Renal cortex interstitium (tissue), 11 donors: Measurements from ENCODE around the gene CDYL2. TPM values are rescaled to one million over a fixed set of nuclear protein-coding genes. Genes with fewer than 3 reads are reported as not detected.
"Not testable (repeated sequence)": the region's sequence is repeated elsewhere in the genome, so short reads cannot be mapped to it uniquely, and the experiment has no call there.

ENCODE experiments used
- DNase-seq, 11 donors: peaks; one replicate each; pipeline ENCODE4 v3.0.0-alpha.2; 2013; ENCODE audit warnings: low read depth in 9 of 11, low spot score in 4 of 11; ENCODE audit errors: extremely low read depth in 1 of 11
- polyA plus RNA-seq, 3 donors: library from polyadenylated mRNA; unstranded; fragments of 120-200 nt; gene quantifications; one replicate each; pipeline ENCODE4 v1.2.1, GENCODE V29; 2013; ENCODE audit not compliant: insufficient read length in 3 of 3

CDYL2 gene
- polyA plus RNA-seq, 3 donors, result 6.3 to 8.0 (median 7.7) TPM

GRCh38 chr16:80664786-80665185 is 139.6 kb downstream of the CDYL2 start:
- no peak for DNase-seq

GRCh38 chr16:80664226-80664625 is 140.2 kb downstream of the CDYL2 start:
- DNase-seq, result no peak

DNA sequence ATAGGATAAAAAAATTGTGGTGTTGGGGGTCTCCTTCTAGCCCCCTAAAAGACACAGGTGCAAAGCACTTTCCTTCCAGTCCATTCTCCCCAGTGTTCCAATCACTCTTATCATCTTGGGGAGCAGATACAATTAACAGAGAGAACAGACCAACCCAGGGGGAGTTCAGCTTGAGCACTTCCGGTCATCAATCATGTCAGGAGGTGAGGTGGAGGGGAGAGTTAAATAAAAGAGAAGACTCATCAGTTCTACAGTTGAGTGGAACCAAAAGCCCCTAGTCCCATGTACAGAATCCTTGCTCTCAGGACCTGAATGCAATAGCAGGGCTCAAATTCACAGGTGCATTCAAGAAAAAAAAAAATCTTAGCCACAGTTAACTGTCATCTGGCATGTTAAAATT is 141.3 kb downstream of the CDYL2 start:
- no peak for DNase-seq

DNA sequence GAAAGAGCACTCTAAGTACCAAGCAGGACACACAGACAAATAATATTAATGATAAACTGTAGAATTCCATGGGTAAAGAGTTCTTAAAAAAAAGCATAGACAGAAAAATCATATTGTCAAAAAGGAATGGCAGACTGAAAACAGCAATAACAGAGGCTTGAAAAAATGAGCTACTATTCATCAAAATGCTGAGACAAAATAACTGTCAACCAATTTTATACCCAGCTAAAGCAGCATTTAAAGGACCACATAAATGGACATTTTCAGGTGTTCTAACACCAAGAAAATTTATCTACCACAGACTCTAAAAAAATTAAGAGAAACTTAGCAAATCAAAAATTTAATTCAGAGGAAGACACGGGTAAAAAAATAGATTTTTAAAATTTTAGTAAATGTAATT is 144.5 kb downstream of the CDYL2 start:
- no peak for DNase-seq

- peak in 1 of 11 donors; percentile 4 for DNase-seq
Observed at GRCh38 chr16:80656711-80657150, 147.7 kb downstream of the CDYL2 start.

DNA sequence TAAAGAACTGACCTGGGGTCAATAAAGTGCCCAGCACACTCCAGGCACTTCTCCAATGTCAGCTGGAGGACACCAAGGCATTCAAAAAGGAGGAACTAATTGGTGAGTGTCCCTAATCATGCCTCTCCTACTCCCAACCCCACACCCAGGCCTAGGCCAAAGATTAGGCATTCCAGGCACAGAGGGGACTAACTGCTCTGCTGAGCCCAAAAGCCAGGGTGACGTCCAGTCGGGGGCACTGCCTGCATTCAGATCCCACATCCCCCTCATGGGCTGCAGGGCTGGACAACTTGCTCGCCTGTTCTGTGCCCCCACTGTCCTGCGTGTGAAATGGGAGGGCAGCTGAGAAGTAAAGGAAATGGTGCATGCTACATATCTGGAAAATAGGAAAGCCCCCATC is 148.2 kb downstream of the CDYL2 start:
- no peak for DNase-seq

GRCh38 chr16:80655751-80656150 is 148.6 kb downstream of the CDYL2 start:
- DNase-seq, result no peak

DNA sequence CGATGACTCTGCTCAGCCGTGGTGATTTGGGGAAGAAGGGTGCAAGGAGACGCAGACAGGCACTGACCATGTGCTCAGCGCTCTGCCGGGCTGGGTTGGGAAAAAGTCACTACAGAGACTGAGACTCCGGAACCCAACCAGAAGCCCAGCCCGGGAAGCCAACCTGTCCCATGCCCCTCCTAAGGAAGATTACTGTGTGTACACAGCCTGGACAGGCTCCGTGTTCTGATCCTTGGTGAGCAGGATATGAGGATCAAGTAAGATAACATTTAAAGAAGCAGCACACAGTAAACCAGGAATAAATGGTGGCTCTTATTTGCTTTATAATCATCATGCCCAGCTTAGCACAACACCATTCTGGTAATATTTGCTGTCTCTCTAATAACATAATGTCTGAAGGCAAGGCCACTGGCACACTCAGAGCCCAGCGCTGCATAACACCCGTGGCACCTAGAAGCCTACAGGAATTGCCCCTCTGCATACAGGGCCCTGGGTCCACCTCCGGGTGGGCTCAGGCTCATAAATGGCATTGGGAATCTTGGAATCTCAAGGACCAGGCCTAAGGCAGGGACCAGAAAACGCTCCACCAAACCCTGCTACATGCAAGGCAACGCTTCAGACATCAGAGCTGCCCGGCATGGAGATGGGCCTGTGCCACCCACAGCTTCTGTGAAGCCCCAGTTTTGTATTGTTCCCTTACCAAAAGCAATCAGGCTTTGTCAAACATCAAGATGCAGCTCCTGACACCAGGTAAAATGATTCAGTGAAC is 150.1 kb downstream of the CDYL2 start:
- peak in 1 of 11 donors; percentile 4 for DNase-seq

- peak in 10 of 11 donors; percentile 9 to 62 (median 44) for DNase-seq
Observed at GRCh38 chr16:80652441-80652840, 152.0 kb downstream of the CDYL2 start.

DNA sequence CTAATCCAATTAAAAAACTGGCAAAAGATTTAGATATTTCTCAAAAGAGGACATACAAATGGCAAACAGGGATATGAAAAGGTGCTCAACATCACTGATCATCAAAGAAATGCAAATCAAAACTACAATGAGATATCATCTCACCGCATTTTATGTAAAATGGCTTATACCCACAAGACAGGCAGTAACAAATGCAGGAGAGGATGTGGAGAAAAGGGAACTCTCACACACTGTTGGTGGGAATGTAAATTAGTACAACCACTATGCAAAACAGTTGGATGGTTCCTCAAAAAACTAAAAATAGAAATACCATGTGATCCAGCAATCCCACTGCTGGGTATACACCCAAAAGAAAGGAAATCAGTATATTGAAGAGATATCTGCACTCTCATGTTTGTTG is 154.1 kb downstream of the CDYL2 start:
- DNase-seq, result not testable (repeated sequence)

- no peak for DNase-seq
Observed at GRCh38 chr16:80640316-80640715, 164.1 kb downstream of the CDYL2 start.

- DNase-seq, result no peak
Observed at GRCh38 chr16:80639636-80640035, 164.8 kb downstream of the CDYL2 start.

GRCh38 chr16:80637621-80638020 is 166.8 kb downstream of the CDYL2 start:
- DNase-seq, result no peak

- DNase-seq, result no peak
Observed at GRCh38 chr16:80631581-80631980, 172.8 kb downstream of the CDYL2 start.

- DNase-seq, result no peak
Observed at GRCh38 chr16:80628254-80628653, 176.1 kb downstream of the CDYL2 start.

DNA sequence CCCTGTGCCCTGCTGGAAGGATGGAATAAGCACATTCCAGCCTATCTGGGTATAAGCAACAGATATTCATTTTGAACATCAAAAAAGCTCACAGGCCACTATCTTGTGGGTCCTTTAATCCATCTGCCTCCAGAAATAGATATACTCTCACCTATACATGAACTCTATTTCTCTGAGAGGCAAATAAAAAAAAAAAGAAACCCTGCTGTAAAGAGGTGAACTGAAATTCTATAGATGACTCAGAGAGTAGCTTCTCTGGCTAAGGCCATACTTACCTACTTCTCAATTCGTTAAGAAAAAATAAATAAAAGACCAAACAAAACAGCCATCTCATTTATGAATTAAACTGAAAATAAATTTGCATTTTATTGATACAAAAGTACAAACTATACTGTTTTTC is 177.3 kb downstream of the CDYL2 start:
- no peak for DNase-seq

- peak in 1 of 11 donors; percentile 16 for DNase-seq
Observed at GRCh38 chr16:80623376-80623775, 181.0 kb downstream of the CDYL2 start.

DNA sequence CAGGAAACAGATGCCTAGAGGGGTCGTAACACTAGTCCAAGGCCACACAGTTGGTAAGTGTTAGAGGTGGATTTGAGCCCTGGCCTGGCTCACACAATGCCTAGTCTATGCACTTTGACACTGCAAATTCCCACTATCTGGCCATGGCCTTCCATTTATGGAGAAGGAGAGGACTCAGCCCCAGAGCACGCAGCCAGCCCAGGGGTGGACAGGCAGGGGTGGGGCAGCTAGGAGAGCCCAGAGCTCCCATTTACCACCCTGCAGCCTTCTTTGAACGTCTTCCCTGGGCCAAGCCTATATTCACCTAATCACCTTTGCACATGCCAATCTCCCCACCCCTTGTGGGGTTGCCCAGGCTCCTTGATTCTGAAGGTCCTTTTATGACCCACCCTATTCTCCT is 182.4 kb downstream of the CDYL2 start:
- no peak for DNase-seq

DNA sequence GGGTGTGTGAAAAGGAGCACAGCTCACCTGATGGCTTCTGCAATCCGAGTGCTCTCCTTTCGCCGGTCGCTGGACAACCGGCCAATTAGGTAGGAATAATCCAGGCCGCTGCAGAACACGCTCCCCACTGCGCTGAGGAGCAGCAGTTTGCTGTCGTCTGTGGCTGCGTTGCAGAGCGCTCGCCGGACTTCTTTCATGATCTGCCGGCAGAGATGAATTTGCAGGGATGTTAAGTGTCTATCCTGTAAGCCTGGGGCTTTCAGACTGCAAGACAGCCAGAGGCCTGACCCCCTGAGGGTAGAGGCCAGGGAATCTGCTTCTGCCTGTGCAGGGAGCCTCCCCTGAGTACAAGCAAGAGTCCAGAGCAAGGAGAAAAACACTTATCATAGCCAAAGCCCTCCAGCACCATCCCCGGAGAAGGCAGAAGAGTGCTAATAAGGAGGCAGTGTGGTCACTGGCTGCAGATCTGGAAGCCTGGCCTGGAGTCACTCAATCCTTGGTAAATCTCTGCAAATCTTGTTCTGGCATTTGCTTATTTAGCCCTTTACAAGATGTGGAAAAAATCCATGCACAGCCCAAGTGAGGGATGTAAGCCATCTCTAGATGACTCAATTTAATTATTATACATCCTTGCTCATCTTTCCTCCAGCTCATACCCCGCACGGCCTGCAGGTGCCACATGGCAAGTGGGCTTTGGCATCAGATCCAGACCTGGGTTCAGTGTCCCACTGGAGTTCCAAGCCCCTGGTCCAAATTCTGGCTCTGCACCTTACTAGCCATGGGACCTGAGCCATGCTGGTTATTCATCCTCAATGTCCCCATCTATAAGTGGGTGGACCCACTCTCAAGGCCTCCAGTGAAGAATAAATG is 183.4 kb downstream of the CDYL2 start:
- no peak for DNase-seq

GRCh38 chr16:80619824-80620223 is 184.6 kb downstream of the CDYL2 start:
- no peak for DNase-seq
